ENCODE measurements around the gene TMEM245.
"Not testable (repeated sequence)": the region's sequence is repeated elsewhere in the genome, so short reads cannot be mapped to it uniquely, and the experiment has no call there.

TMEM245 gene

GRCh38 chr9:109064963-109065702, 54.6 kb downstream of the TMEM245 start:
- no peak for DNase-seq (ENCODE audit: low read depth in 3 of 3)

GRCh38 chr9:109063760-109064159, 56.0 kb downstream of the TMEM245 start:
- no peak for DNase-seq (ENCODE audit: low read depth in 3 of 3)

- DNase-seq (ENCODE audit: low read depth in 3 of 3), result no peak
Observed at GRCh38 chr9:109062543-109062942, 57.2 kb downstream of the TMEM245 start.

- no peak for DNase-seq (ENCODE audit: low read depth in 3 of 3)
Observed at GRCh38 chr9:109060191-109060590, 59.6 kb downstream of the TMEM245 start.

- not testable (repeated sequence) for DNase-seq (ENCODE audit: low read depth in 3 of 3)
Observed at GRCh38 chr9:109053121-109053520, 66.6 kb downstream of the TMEM245 start.

- no peak for DNase-seq (ENCODE audit: low read depth in 3 of 3)
Observed at GRCh38 chr9:109052416-109052815, 67.3 kb downstream of the TMEM245 start.

GRCh38 chr9:109051733-109052132, 68.0 kb downstream of the TMEM245 start:
- DNase-seq (ENCODE audit: low read depth in 3 of 3), result no peak

- no peak for DNase-seq (ENCODE audit: low read depth in 3 of 3)
Observed at GRCh38 chr9:109050444-109050843, 69.3 kb downstream of the TMEM245 start.

- DNase-seq (ENCODE audit: low read depth in 3 of 3), result no peak
Observed at GRCh38 chr9:109048822-109049221, 70.9 kb downstream of the TMEM245 start.

- DNase-seq (ENCODE audit: low read depth in 3 of 3), result no peak
Observed at GRCh38 chr9:109047259-109047658, 72.5 kb downstream of the TMEM245 start.

- no peak for DNase-seq (ENCODE audit: low read depth in 3 of 3)
Observed at GRCh38 chr9:109046346-109046745, 73.4 kb downstream of the TMEM245 start.

- DNase-seq (ENCODE audit: low read depth in 3 of 3), result no peak
Observed at GRCh38 chr9:109043578-109043977, 76.2 kb downstream of the TMEM245 start.

- no peak for DNase-seq (ENCODE audit: low read depth in 3 of 3)
Observed at GRCh38 chr9:109040571-109040970, 79.2 kb downstream of the TMEM245 start.

GRCh38 chr9:109039539-109039938, 80.2 kb downstream of the TMEM245 start:
- DNase-seq (ENCODE audit: low read depth in 3 of 3), result no peak

GRCh38 chr9:109037946-109038715, 81.6 kb downstream of the TMEM245 start:
- DNase-seq (ENCODE audit: low read depth in 3 of 3), result no peak

GRCh38 chr9:109036744-109037680, 82.7 kb downstream of the TMEM245 start:
- no peak for DNase-seq (ENCODE audit: low read depth in 3 of 3)

GRCh38 chr9:109035684-109036423, 83.9 kb downstream of the TMEM245 start:
- no peak for DNase-seq (ENCODE audit: low read depth in 3 of 3)

GRCh38 chr9:109033941-109034700, 85.6 kb downstream of the TMEM245 start:
- DNase-seq (ENCODE audit: low read depth in 3 of 3), result no peak

GRCh38 chr9:109031241-109031640, 88.5 kb downstream of the TMEM245 start:
- DNase-seq (ENCODE audit: low read depth in 3 of 3), result no peak

GRCh38 chr9:109030426-109030825, 89.3 kb downstream of the TMEM245 start:
- no peak for DNase-seq (ENCODE audit: low read depth in 3 of 3)

GRCh38 chr9:109028457-109028856, 91.3 kb downstream of the TMEM245 start:
- DNase-seq (ENCODE audit: low read depth in 3 of 3), result no peak
